Stimulated activated CD8-positive, alpha-beta memory T cell treated with anti-CD3 and anti-CD28 coated beads, Interleukin-2, amount 100 ng/mL, for 1 hour (primary cell): ENCODE data around the gene PARD3.

Source experiments
- DNase-seq, 2 donors: peaks; one replicate each; pipeline ENCODE4 v3.0.0-alpha.2; 2020; ENCODE audit warnings: low read depth in 2 of 2

PARD3 gene

DNA sequence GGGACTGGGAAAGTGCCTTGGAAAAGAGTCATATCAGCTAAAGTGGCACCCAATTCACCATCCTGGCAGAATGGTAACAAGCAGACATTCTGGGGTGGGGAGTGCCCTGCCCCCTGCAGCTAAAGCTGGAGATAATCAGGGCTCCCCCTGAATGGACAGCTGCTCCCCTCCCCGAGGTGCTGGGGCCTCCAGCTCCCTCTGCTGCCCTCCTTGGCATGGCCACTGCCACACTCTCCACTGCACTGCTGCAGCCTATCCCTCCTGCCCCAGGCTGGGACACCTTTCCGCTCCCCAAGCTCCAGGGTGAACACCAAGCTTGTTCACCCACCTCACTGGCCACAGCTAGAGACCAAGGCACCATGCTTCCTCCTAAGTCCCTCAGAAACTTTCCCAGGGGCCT is 9.8 kb upstream of the PARD3 start:
- no peak for DNase-seq

DNA sequence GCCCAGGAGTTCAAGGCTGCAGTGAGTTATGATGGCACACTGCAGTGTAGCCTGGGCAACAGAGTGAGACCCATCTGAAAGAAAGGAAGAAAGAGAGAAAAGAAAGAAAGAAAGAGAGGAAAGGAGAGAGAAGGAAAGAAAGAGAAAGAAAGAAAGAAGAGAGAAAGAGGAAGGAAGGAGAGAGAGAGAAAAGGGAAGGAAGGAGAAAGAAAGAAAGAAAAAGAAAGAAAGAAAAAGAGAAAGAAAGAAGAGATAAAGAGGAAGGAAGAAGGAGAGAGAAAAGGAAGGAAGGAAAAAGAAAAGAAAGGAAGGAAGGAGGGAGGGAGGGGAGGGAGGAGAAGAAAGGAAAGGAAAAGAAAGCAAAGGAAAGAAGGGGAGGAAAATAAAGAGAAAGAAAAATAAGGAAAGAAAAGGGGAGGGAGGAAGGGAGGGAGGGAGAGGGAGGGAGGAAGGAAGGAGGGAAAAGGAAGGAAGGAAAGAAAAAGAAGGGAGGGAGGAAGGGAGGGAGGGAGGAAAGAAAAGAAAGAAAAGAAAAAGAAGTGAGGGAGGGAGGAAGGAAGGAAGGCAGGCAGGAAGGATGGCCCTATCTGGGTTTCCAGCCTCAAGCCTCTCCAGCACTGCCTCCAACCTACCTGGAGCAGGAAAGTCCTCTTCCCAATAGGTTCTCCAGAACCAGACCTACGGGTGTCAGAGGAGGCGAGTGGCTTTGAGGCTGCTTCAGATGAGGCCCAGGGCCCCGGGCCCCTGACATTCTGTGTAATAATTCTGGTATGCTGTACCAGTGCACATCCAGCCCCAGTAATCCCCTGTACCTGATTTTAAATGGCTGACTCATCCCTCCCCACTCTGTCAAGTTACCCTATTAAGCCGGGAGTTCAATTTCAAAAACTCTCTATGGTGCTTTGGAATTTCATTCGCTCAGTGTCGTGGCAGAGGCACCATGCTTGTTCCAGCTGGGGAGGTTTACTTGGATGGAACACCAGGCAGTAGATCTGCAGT is 6.8 kb upstream of the PARD3 start:
- DNase-seq: no peak

DNA sequence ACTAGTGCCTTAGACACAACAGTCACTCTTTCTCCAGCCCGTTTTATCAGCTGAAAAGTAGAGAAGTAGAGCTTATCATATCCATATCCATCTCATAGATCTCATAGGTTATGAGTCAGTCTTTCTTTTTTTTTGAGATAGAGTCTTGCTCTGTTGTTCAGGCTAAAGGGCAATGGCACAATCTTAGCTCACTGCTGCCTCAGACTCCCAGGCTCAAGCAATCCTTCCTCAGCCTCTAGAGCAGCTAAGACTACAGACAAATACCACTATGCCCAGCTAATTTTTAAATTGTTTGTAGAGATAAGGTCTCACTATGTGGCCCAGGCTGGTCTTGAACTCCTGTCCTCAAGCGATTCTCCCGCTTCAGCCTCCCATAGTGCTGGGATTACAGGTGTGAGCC is 2.5 kb upstream of the PARD3 start:
- DNase-seq: no peak

DNA sequence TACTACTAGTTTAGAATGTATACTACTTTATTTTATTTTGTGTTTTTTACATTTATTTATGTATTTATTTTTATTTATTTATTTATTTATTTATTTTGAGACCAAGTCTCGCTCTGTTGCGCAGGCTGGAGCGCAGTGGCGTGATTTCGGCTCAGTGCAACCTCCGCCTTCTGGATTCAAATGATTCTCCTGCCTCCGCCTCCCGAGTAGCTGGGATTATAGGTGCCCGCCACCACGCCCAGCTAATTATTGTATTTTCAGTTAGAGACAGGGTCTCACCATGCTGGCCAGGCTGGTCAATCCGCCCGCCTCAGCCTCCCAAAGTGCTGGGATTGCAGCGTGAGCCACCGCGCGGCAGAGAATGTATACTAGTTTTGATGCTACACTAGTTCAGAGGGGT is 2.0 kb upstream of the PARD3 start:
- DNase-seq: no peak

DNA sequence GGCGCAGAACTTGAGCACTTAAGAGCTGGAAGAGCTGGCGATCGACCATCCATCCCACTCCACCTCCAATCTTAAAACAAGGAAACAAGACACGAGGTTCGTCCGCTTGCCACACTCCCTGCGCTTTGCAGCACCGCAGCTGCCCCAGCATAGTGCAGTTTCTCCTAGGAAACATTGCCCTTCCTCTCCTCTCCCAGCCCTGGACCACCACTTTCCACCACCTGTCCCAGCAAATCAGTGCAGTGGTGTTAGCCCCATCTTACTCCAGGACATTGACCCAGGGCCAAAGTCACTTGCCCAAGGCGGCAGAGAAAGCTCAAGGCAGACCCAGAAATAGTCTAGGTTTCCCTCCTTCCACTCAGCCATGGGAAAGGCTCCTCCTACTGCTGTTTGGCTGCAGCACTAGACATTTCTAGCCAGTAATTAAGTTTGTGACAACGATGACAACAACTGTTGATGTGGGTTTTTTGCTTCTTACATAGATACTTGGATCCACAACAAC is 1.5 kb upstream of the PARD3 start:
- no peak for DNase-seq

DNA sequence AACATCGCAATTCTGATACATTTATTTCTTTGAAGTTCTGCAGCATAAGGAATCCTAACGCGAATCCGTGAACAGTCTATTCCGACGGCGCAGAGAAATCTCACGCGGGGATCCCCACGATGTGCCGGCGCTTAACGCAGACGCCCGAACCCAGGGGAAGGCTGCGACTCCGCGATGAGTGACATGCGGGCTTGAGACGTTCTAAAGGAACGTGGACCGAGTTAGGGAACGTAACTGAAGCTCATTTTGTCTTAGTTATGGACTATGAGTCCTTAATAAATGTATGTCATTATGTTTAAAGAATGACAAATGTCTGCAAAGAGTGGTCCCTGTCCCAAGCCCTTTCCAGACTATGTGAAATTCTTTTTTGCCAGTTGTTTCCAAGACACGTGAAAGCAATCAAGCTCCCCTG is 995 bp upstream of the PARD3 start:
- no peak for DNase-seq

DNA sequence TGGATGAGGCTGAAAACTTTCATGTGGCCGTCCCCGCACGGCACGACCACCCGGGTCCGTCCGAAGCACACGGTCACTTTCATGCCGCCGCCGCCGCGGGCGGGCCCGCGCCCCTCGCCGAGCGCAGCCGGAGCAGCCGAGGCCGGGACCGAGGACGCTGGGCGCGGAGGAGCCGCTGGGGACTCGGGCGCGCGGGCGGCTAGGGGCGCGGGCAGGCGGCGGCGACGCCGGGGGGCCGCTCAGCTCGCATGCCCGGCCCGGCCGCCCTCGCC is 247 bp downstream of the PARD3 start:
- no peak for DNase-seq

DNA sequence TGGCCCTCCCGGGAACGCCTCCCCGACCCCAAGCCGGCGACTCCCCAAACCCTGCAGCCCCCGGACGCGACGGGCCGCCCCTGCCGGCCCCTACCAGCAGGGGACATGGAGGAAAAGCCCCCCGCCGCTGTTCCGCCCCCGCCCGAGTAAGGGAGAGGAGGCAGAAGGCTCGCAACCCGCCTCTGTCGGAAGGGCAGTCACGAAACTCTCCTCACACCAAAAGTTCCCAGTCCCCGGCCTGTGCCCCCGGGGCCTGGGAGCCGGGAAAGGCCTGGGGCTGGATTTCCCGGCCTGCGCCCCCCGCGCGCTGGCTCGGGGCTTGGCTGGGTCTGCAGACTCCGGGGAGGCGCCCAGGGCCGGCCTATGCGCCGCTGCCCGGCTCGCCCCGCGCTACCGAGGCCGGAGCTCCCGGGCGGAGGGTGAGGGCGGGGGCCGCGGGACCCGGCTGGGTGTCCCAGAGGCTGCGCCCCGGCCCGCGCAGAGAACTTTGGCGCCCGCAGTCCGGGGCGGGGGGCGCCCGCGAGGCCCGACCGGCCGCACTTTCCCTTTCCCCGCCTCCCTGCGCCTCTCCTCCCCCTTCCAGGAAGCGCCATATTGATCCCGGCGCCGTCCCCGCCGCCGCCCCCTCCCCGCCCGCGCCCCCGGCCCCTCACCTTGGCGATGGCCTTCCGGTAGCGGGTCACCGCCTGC is 728 bp downstream of the PARD3 start:
- DNase-seq: no peak

DNA sequence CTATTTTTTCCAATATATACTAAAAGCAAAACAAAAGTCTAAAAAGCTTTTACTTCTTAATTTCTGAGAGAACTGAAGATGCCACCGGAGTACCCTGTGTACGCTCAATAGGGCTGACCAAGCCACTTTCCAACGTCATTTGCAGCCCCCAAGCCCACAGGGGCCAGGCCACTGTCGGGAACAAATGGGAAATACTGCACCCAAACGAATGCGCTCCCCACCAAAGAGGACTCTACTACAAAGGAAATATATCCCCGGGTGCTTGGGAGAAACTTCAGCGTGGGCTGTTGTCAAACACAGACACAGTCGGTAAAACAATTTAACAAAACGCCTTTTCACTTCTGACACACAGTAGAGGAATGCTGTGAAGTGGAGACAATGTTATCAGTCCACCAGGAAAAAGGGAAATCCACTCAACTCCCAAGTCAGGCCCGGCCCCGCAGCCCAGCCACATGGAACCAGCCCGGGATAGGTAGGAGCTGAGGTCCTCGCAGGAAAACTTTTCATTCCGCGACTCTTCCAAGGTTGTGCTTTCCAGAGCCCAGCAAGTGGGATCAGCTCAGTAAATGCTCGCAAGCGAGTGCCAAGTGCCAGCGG is 1.4 kb downstream of the PARD3 start:
- no peak for DNase-seq

DNA sequence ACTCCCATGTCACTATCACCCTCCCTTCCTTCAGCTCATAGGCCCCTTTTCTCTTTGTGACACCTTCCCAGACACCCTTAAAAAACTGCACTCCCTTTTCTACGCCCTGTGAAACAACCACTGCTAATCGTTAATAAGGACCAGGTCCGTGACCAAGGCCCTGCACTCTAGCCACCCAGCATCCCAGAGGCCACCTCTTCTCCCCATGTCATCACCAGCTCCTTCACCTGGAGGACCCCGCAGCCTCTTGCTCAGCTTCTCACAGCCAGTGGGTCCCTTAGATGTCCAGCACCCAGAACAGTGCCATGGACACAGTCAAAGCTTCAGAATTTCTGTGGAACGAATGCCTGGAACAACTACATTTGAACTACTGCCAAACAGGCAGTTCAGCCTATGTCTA is 2.3 kb downstream of the PARD3 start:
- DNase-seq: no peak

DNA sequence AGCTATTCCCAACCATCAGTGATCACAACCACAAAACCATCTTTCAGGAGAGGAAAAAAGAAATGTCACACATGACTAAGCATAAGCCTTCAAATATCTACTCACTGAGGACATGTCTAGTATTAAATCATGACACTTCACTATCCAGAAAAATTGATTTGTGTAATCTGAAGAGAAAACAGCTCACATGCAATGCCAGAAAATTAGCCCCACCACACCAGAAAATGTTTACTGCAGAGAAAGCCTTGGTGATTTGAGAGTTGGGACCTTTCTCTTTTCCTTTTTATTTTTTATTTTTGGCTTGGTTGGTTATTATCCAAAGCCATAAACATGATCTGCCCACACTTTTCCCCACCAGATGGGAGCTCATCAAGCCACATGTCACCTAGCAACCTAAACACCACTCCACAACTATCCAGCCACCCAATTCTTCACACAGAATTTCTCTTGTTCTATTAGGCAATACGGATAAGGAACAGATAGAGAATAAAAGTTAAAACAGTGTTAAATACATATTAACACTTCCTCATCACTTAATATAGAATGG is 3.1 kb downstream of the PARD3 start:
- DNase-seq: no peak

DNA sequence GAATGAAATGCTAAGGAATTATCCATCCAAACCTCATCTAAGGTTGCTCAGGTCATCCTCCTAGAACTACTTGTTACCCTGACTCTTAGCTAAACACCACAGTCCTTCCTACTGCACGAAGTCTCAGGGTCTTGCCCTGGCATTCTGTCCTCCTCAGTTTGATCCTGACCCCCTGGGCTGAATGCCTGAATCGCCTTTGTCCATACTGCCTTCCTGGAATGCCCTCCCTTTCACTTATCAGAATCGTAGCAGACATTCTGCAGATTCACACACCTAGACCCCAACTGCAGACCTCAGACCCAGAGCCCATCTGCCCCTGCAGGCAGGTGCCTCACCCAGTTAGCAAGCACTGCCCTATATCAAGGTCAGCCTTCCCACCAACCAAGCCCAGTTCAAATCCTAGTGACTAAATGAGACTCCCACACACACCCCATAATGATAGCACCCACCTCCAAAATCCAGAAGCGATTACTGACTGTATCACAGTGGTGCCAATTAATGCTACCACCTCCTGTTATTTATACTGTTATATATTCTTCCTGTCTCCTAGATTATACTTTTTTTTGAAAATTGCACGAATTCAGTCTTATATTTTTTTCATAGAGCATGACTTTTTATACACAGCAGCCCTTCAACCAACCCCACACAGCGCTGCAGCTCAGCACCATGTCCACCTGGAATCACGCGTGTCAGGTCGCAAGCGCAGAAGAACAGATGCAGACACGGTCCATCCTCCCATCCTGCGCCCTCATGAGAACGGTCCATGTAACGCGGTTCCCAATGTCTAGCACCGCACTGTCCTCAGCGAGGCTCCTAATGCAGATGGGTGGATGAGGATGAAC is 3.7 kb downstream of the PARD3 start:
- DNase-seq: no peak

DNA sequence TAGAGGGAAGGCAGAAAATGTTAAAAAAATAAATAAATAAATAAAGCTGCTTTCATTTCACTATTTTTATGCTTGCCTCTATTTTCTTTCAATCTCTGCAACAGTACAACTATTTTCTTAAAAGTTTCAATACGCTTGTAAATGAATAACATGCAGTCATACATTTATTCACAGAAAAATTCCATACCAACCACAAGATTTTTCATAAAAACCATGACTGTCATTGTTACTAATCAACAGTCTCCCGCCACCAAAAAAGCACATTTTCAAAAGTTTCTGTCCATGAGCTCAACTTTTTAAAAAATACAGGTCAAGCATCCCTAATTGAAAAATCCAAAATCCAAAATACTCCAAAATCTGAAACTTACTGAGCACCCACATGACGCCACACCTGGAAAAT is 5.3 kb downstream of the PARD3 start:
- no peak for DNase-seq

DNA sequence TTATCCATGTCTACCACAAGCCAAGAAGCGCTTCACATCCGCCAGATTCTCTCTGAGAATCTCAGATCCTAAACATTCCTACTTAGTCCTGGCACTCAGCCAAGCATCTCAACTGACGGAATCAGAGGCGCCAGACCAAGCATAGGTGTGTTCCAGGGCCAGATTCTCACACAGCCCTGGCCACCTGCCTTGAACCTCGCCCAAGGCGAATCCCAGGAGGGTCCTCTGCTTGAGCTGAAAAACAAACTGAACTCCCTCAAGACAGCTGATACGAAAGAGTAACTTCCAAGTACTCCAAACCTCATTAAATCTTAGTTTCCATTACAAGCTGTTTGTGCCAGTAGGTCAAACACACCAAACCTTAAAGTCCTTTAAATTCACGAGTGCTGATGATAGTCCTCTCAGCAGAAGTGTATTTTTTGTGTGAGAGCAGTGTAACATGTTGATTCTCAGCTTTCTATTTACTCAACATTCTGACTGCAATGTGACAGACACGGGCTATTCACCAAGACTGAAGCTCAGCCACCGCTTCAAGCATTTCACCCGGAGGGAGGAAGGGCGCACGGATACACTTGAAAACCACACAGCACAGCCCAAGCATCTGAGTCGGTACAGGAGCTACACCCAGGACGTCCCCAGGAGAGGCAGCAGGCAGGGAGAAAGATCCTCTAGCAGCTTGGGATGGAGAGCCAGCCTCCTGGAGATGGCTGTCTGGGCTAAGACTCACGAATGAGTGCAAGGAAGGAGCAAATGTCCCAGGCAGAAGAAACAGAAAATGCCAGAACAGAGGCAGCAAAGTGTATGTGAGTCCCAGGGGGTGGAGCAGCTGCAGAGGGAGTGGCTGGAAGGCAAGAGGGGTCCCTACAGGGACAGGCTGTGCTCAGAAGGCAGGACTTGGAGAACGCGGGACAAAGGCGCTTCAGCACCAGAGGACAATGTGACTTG is 6.0 kb downstream of the PARD3 start:
- no peak for DNase-seq

DNA sequence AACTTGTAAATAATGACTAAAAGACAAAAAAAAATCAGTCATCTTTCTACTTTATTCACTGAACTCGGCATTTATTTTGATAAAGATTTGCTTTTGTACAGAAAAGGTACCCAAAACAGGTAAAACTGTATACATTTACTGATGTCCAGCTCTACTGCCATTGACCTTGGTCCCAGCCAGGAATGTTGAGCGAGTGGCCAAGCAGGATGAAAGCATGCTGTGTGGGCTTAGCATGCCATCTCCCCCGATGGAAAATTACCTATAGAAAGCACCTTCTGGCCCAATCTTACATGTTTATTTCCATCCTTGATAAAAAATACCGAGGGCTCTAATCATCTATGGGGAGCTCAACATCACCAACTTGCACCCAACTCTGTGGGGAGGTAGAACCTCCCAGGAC is 6.8 kb downstream of the PARD3 start:
- no peak for DNase-seq

DNA sequence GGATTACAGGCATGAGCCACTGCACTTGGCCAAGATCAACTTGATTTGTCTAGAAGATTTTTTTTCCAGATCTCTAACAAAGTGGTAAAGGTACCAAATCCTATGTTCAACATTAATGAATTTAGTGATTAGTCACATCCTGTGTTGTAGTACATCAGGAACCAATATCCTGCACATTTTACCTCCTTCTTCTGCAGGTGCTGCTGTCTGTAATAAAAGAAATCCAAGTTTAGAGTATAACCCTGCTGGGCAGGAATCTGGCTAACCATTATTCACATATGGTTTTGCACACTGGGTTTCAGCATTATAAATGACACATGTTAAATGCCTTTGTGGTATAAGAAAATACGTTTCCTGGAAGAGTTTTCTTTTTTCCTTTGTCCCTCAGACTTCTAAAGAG is 10.8 kb downstream of the PARD3 start:
- no peak for DNase-seq

DNA sequence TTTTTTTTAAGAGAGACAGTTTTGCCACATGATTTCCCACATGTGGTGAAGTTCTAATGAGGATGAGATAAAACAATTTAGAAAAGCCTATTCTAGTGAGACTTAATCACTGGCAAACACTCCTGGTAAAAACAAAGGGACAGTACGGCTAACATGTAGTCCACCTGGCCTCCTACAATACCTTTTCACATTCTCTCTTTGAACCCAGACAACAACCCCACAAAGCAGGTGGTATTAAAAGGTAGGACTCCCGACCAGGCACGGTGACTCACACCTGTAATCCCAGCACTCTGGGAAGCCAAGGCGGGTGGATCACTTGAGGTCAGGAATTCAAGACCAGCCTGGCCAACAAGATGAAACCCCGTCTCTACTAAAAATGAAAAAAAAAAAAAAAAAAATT is 12.4 kb downstream of the PARD3 start:
- no peak for DNase-seq

DNA sequence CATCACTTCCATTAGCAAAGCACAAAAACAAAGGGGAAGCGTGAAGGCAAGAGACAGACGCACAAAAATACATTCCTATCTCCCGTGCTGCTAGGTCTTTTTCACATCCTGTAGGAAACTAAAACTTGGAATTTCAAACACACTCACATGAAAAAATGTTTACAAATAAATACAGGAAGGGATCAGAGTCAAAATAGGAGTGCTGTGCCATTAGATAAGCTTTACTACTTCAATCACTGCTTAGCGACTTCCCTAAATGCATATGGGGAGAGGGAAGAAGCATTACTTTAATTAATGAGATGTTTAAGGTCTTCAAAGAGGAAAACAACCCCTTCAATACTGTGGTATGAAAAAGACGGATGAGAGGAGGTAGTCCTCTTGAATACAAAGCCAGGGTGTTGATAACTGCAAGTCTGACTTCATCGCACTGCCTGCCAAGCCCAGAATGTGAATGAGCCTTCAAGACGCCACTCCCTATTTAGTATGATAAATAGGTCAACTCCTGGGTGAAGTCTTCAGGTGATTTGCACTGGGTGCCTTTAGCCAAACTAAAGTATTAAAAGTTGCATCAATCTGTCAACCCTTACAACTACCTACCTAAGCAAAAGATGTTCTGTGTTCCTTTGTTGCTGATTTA is 13.9 kb downstream of the PARD3 start:
- DNase-seq: no peak

DNA sequence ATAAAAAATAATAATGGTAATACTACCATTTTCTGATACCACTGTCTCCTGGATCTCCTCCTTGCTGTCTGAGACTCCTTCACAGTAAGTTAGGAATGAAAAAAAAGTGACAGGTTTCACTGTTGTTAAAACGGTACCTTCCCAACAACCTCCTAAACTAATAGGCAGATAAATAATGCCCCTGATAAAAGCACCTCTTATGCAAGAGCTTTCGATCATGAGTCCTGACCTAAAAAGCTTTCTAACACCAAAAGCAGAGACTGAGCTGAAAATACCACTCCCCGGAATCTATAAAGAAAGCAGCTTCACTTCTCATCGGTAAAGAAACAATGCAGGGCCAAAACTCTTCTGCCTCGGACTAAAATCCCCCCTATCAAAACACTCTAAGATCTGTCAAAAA is 14.5 kb downstream of the PARD3 start:
- no peak for DNase-seq

DNA sequence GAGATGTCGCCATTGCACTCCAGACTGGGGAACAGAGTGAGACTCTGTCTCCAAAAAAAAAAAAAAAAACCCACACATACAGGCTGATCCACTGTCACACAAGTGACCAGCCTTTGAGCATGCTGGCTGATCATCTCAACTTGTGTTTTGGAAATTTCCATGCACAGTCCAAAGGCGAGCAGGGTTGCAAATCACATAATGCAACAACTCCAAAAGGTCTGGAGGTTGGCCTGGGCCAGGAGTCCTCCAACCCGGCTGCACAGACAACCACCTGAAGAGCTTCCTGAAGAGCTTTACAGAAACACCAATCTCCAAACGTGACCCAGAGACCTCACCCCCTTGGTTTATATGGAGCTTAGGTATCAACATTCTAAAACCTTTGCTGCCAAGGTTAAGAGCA is 16.4 kb downstream of the PARD3 start:
- no peak for DNase-seq
